Pancreas (tissue), 10 donors: ENCODE measurements around the gene TIMM21. TPM values are rescaled to one million over a fixed set of nuclear protein-coding genes. Genes with fewer than 3 reads are reported as not detected.

ENCODE experiments used
- ATAC-seq, 4 donors: fragments of 200-7000 bp; cut with Tn5 transposase; one replicate each; pipeline versions ENCODE4 v1.8.0 to v1.9.1; 2020; ENCODE audit warnings: mild to moderate bottlenecking in 4 of 4, moderate library complexity in 4 of 4
- DNase-seq, 6 donors: peaks; one replicate each; pipeline ENCODE4 v3.0.0-alpha.2; 2020
- FAIRE-seq: peaks from 2 replicates; lab custom pipeline; 2012; peaks lifted over from hg19 to GRCh38; lab: Jason Lieb, UNC
- H3K27ac ChIP-seq, 4 donors: fragments of 200-600 bp; sonication (generic); 1 replicate in 3 of 4; 2 replicates in 1 of 4; pipeline versions ENCODE4 v1.5.0 to v1.8.0; 2020
- H3K27me3 ChIP-seq, 4 donors: fragments of 200-600 bp; one replicate each; pipeline ENCODE4 v1.8.0; 2021
- H3K36me3 ChIP-seq, 3 donors: fragments of 200-600 bp; sonication (generic) in 1 of 3; one replicate each; pipeline versions ENCODE4 v1.5.0 to v1.8.0; 2020 to 2021
- H3K4me1 ChIP-seq, 3 donors: fragments of 200-600 bp; one replicate each; pipeline ENCODE4 v1.8.0; 2021
- H3K4me3 ChIP-seq, 4 donors: fragments of 200-600 bp; sonication (generic) in 2 of 4; one replicate each; pipeline versions ENCODE4 v1.5.0 to v1.8.0; 2020 to 2021
- H3K9me3 ChIP-seq, 4 donors: fragments of 200-600 bp; one replicate each; pipeline ENCODE4 v1.8.0; 2021
- CTCF ChIP-seq, 4 donors: fragments of 200-600 bp; sonication (generic) in 3 of 4; IDR thresholded peaks; one replicate each; pipeline versions ENCODE4 v1.5.0 to v1.8.0; 2021; ENCODE audit warnings: antibody characterized with exemption in 4 of 4
- WGBS, 2 donors: extraction: QIAGEN DNeasy Blood & Tissue Kit; methylation state at CpG; one replicate each; pipeline ENCODE4 v1.1.7; 2013; 5-methylcytosine and 5-hydroxymethylcytosine counted together
- intact Hi-C, 3 donors: fragments of 100-400 bp; cut with DNase I; formaldehyde crosslinking; loops; one replicate each; pipeline versions ENCODE4 v1.11.1 to v1.14.2; 2022
- polyA plus RNA-seq, 2 donors: library from polyadenylated mRNA; stranded (reverse); fragments of 200-250 nt; gene quantifications; one replicate each; pipeline ENCODE4 v1.2.3, GENCODE V29; 2013
- total RNA-seq, 6 donors: library from RNA; stranded (reverse); fragmentation: NEBNext Ultra II Directional in 4 of 6; extraction: Animal tissue kit (Norgen Biotek cat#: 25700) in 4 of 6; gene quantifications; one replicate each; pipeline versions ENCODE4 v1.2.1 to v1.2.4, GENCODE V29; 2021 to 2023
- donor health status: healthy with polysubstance abuse.
- donor health status: DM: no; HTN: no; CAD: no; lungs with moderate emphysema.
- donor health status: DM: no; HTN: no; CAD: no.
- donor health status: control.
- donor health status: control.
- donor health status: Bipolar disorder and iron deficiency.
- donor health status: DM: yes; HTN: yes; CAD: no.
- donor health status: DM: no; HTN: no; CAD: no.
- donor health status: DM: no; HTN: no; CAD: no.
- donor health status: DM: yes; HTN: yes; CAD: no.

TIMM21 gene
- total and polyA plus RNA-seq, 8 donors: 6.0 to 14.3 (median 10.0) TPM

GRCh38 chr18:74114116-74114515, 34.2 kb upstream of the TIMM21 start:
- ATAC-seq: no peak
- H3K9me3 ChIP-seq: no peaks in the 10 kb centered on the region
- H3K36me3 ChIP-seq: no peaks in the 10 kb centered on the region
- no peaks in the 10 kb centered on the region for H3K4me1 ChIP-seq
- 63 to 76% methylated on average over 1 of the region's 1 CpG for WGBS, 2 donors
- H3K27me3 ChIP-seq: no peaks in the 10 kb centered on the region
- no peak overlapping the region for H3K27ac ChIP-seq
- no peak for TF ChIP-seq CTCF (IDR thresholded peaks at IDR 0.05)
- FAIRE-seq: no peak
- intact Hi-C loops: no loop called here
- H3K4me3 ChIP-seq: no peak overlapping the region
- DNase-seq: no peak

GRCh38 chr18:74115046-74115445, 33.3 kb upstream of the TIMM21 start:
- no peaks in the 10 kb centered on the region for H3K9me3 ChIP-seq
- DNase-seq (no peak), ATAC-seq (no peak), FAIRE-seq (no peak)
- no peak overlapping the region for H3K4me3 ChIP-seq
- H3K4me1 ChIP-seq: no peaks in the 10 kb centered on the region
- intact Hi-C loops: no loop called here
- no peak for TF ChIP-seq CTCF (IDR thresholded peaks at IDR 0.05)
- no peaks in the 10 kb centered on the region for H3K27me3 ChIP-seq
- H3K27ac ChIP-seq: no peak overlapping the region
- no peaks in the 10 kb centered on the region for H3K36me3 ChIP-seq
- 60 to 64% methylated on average over 4 of the region's 4 CpGs for WGBS, 2 donors

GRCh38 chr18:74116633-74117554, 31.4 kb upstream of the TIMM21 start:
- H3K4me1 ChIP-seq: no peaks in the 10 kb centered on the region
- no peaks in the 10 kb centered on the region for H3K9me3 ChIP-seq
- no peak overlapping the region for H3K4me3 ChIP-seq
- FAIRE-seq: no peak
- intact Hi-C loops: no loop called here
- peak; percentile 10 to 42 (median 28) for TF ChIP-seq CTCF (IDR thresholded peaks at IDR 0.05)
- H3K27me3 ChIP-seq: no peaks in the 10 kb centered on the region
- DNase-seq: no peak
- ATAC-seq: peak; percentile 46 to 77 (median 72)
- no peaks in the 10 kb centered on the region for H3K36me3 ChIP-seq
- no peak overlapping the region for H3K27ac ChIP-seq
- WGBS, 2 donors: 20 to 21% methylated on average over 9 of the region's 9 CpGs

GRCh38 chr18:74123200-74123599, 25.1 kb upstream of the TIMM21 start:
- intact Hi-C loops: no loop called here
- no peak for ATAC-seq
- Histone ChIP-seq H3K4me1 (no peaks in the 10 kb centered on the region), H3K27ac (no peak overlapping the region), H3K4me3 (no peak overlapping the region), H3K9me3 (no peaks in the 10 kb centered on the region), H3K36me3 (no peaks in the 10 kb centered on the region), H3K27me3 (no peaks in the 10 kb centered on the region)
- TF ChIP-seq CTCF (IDR thresholded peaks at IDR 0.05): no peak
- 73 to 81% methylated on average over 6 of the region's 6 CpGs for WGBS, 2 donors
- DNase-seq: no peak
- FAIRE-seq: no peak

GRCh38 chr18:74124642-74125041, 23.7 kb upstream of the TIMM21 start:
- WGBS, 2 donors: 44 to 50% methylated on average over 1 of the region's 1 CpG
- FAIRE-seq: no peak

More at GRCh38 chr18:74124642-74125041, 23.7 kb upstream of the TIMM21 start:
- H3K9me3 ChIP-seq: no peaks in the 10 kb centered on the region
- H3K36me3 ChIP-seq: no peaks in the 10 kb centered on the region
- H3K27me3 ChIP-seq: no peaks in the 10 kb centered on the region
- no peak overlapping the region for H3K4me3 ChIP-seq
- DNase-seq (no peak), ATAC-seq (no peak)
- no peak for TF ChIP-seq CTCF (IDR thresholded peaks at IDR 0.05)
- H3K27ac ChIP-seq: no peak overlapping the region
- intact Hi-C loops: no loop called here
- H3K4me1 ChIP-seq: no peaks in the 10 kb centered on the region
